Mononuclear cell (primary cell): ENCODE measurements around the gene MAGEB10. TPM values are rescaled to one million over a fixed set of nuclear protein-coding genes. Genes with fewer than 3 reads are reported as not detected.
"Not testable (repeated sequence)": the region's sequence is repeated elsewhere in the genome, so short reads cannot be mapped to it uniquely, and the experiment has no call there.

Experiments
- H3K27me3 ChIP-seq: 2 replicates; pipeline ENCODE4 v1.6.0; 2011; ENCODE audit warnings: low read length, control low read depth; ENCODE audit not compliant: insufficient read depth
- H3K4me1 ChIP-seq: 2 replicates; pipeline ENCODE4 v1.5.1; 2011; ENCODE audit warnings: mild to moderate bottlenecking, low read length, control low read depth; ENCODE audit not compliant: insufficient read depth
- H3K4me3 ChIP-seq: 2 replicates; pipeline ENCODE4 v1.5.1; 2011; ENCODE audit warnings: mild to moderate bottlenecking, low read length, moderate library complexity
- H3K9me3 ChIP-seq: 2 replicates; pipeline ENCODE4 v1.5.1; 2011; ENCODE audit warnings: low read depth, mild to moderate bottlenecking, control low read depth, low read length
- total RNA-seq: library from RNA; depleted of rRNA; stranded (reverse); fragments of >200 nt; gene quantifications from one replicate; pipeline ENCODE4 v1.2.3, GENCODE V29; 2012

The MAGEB10 gene, protein sequence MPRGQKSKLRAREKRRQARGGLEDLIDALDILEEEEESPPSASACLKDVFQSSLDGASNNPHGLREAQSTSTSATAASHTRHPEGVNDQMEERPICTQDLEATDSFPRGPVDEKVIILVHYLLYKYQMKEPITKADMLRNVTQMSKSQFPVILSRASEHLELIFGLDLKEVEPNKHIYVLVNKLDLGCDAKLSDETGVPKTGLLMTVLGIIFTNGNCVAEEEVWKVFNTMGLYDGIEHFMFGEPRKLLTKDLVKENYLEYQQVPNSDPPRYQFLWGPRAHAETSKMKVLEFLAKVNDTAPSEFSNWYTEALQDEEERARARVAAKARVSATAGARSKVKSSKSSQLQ
- not detected for total RNA-seq

DNA sequence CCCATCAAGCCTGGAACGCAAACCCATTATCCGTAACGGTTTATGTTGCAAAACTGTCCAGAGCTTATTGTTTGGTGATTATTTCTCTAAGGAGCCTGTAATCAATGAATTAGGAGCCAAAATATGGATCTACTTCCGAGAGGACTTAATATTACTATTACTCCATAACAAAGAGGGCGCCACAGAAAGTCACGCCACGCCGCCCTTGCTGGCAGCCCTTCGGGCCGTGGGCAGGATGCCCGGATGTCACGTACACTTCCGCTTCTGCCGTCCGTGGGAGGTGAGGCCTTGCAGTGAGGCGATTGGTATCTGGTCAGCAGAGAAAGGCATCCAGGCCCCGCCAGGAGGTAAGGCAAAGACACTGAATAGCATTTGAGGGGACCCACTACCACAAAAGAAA, at the start of gene MAGEB10:
Gene MAGEB10, plus strand, starts transcription at position 301 of the 400 bp plus-strand sequence. CDS start 13,317 bp downstream, outside the sequence.
- H3K4me3 ChIP-seq: no peak within 1 kb of the TSS
- no peaks in the 10 kb centered on the region for H3K9me3 ChIP-seq
- no peaks in the 10 kb centered on the region for H3K4me1 ChIP-seq
- no peaks in the 10 kb centered on the region for H3K27me3 ChIP-seq

DNA sequence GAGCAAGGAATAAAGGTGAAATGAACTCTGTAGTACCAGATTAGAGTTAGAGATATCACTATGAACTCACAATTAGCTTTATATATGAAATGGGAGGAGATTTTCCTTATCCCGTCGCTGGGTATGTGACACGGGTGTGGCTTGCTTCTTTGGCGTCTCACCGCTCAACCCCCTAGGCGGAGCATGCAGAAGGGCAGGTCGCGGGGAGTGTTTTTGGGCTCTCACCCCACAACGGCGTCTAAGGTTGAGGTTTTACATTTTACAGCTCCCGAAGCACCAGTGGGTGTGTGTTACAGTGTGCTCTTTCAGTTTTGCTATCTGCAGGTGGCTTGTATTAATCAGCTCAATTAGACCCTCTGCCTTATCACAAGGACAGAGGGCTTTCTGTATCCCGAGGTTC, 42.1 kb upstream of the MAGEB10 start:
- Histone ChIP-seq H3K4me1 (no peaks in the 10 kb centered on the region), H3K27me3 (no peaks in the 10 kb centered on the region), H3K9me3 (no peaks in the 10 kb centered on the region), H3K4me3 (no peak overlapping the region)

DNA sequence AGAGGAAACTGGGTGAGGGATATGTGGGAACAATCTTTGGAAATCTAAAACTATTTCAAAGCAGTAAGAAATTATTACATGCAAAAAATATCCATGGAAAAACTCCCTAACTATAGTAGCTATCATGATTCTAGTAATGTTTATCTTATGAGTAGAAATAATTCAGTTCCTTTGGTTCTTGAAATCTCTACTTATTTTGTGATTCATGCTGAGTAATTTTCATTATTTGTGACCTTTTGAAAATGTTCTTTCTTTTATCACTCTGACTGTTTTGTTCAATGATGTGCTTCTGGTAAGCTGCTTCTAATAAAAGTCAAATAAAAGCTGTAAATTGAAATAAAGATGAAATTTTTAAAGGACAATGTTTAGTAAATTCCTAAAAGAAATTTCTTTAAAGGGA, 40.4 kb upstream of the MAGEB10 start:
- no peaks in the 10 kb centered on the region for H3K27me3 ChIP-seq
- no peaks in the 10 kb centered on the region for H3K4me1 ChIP-seq
- H3K9me3 ChIP-seq: no peaks in the 10 kb centered on the region
- no peak overlapping the region for H3K4me3 ChIP-seq

DNA sequence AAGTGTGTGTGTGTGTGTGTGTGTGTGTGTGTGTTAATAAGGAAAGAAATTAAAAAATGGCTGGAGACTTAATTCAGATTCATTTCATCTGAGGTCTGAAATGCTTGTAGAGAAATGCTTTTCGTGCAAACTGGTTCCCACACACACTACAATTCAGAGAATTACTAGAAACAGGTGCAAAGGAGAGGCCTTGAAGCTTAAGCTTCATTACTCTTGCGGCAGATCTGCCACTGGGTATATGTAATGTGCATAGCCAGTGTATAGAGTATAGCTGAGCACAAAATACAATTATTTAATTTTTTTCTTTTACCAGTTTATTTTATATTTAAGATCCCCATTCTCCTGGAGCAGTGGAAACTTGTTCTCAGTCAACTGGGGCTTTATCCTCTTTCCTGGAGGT, 31.8 kb upstream of the MAGEB10 start:
- no peaks in the 10 kb centered on the region for H3K9me3 ChIP-seq
- H3K27me3 ChIP-seq: no peaks in the 10 kb centered on the region
- H3K4me3 ChIP-seq: no peak overlapping the region
- H3K4me1 ChIP-seq: no peaks in the 10 kb centered on the region

DNA sequence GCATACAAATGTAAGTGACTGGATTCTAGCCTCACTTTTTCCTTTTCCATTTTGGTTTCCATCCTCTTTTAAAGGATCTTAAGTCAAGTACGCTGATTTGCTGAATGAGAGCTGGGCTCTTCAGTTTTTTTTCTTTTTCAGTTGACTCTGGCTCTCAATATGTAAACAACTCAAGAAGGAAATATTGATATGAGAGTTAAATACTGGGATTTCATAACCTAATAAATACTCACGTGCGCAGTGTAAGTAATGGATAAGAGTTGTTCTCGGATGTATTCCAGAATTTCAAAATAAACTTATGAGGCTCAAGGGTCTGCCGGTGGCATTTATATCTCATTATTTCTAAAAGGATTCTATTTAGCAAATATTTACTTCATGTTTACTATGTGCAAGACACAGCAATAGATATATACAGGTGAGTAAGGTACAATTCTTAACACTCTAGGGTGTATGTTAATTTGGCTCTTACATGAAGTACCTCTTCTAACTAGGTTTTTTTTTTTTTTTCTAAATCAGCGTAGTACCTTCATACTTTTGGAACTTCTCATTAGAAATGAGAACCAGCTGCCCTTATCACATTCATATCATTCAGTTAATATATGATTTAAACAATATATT, 11.0 kb upstream of the MAGEB10 start:
- no peaks in the 10 kb centered on the region for H3K4me1 ChIP-seq
- H3K9me3 ChIP-seq: no peaks in the 10 kb centered on the region
- no peaks in the 10 kb centered on the region for H3K27me3 ChIP-seq
- H3K4me3 ChIP-seq: no peak overlapping the region

DNA sequence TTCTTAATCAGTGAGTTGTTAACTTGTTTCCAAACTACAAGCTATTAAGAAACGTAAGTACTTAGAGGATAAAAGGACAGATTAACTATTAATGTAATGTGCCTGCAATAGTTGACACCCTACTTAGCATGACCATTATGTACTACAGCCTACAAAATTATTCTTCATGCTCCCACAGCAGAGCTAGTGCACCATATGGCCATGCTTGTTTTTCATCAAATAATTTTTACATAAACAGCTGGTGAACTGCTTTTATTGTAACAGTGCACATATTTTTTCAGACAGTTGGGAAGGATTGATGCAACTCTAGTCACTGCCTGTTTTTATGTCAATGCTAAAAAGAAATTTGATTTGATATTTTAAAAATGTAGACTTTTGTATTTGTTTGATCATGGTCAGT, 10.2 kb upstream of the MAGEB10 start:
- Histone ChIP-seq H3K4me3 (no peak overlapping the region), H3K9me3 (no peaks in the 10 kb centered on the region), H3K4me1 (no peaks in the 10 kb centered on the region), H3K27me3 (no peaks in the 10 kb centered on the region)

DNA sequence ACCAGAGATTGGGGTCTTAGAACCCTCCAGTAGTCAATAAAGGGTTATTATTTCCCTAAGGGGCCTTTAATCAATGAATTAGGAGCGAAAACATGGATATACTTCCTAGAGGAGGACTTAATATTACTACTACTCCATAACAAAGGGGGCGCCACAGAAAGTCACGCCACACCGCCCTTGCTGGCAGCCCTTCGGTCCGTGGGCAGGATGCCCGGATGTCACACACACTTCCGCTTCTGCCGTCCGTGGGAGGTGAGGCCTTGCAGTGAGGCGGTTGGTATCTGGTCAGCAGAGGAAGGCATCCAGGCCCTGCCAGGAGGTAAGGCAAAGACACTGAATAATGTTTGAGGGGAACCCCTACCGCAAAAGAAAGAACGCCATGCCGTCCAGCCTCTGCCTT, 436 bp downstream of the MAGEB10 start:
- Histone ChIP-seq H3K4me1 (no peaks in the 10 kb centered on the region), H3K9me3 (no peaks in the 10 kb centered on the region), H3K4me3 (no peak overlapping the region), H3K27me3 (no peaks in the 10 kb centered on the region)

DNA sequence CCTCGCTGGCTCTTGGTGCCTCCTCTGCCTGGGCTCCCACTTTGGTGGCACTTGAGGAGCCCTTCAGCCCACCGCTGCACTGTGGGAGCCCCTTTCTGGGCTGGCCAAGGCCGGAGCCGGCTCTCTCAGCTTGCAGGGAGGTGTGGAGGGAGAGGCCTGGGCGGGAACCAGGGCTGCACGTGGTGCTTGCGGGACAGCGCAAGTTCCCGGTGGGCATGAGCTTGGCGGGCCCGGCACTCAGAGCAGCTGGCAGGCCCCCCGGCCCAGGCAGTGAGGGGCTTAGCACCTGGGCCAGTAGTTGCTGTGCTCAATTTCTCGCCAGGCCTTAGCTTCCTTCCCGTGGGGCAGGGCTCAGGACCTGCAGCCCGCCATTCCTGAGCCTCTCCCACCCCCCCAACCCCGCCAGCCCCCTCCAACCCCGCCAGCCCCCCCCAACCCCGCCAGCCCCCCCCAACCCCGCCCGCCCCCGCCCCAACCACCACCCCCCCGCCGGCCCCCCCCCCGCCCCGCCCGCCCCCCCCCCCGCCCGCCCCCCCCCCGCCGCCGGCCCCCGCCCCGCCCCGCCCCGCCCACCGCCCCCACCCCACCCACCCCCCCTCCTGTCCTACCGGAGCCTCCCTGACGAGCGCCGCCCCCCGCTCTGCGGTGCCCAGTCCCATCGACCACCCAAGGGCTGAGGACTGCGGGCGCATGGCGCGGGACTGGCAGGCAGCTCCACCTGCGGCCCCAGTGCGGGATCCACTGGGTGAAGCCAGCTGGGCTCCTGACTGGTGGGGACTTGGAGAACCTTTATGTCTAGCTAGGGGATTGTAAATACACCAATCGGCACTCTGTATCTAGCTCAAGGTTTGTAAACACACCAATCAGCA, 1.4 kb downstream of the MAGEB10 start:
- not testable (repeated sequence) for H3K4me3 ChIP-seq, H3K4me1 ChIP-seq, H3K27me3 ChIP-seq, H3K9me3 ChIP-seq

DNA sequence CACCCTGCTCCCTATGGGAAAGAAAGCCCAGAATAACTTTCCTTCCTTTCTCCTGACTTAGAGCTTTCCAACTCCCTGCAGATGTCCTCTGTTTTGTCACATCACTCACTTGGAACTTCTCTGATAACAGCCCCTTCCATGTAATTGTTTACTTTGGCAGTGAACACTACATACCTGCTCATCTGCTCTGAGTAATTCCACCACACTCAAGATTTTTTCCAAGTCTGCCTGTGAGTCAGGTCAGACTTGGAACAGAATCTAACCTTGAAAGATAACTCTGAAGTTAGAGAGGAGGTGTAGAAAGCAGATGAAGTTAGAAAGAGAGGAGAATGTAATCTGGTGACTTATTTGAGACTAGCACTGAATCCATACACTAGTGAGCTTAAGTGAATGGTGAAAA, 7.4 kb downstream of the MAGEB10 start:
- no peaks in the 10 kb centered on the region for H3K4me1 ChIP-seq
- no peak overlapping the region for H3K4me3 ChIP-seq
- H3K9me3 ChIP-seq: no peaks in the 10 kb centered on the region
- no peaks in the 10 kb centered on the region for H3K27me3 ChIP-seq

DNA sequence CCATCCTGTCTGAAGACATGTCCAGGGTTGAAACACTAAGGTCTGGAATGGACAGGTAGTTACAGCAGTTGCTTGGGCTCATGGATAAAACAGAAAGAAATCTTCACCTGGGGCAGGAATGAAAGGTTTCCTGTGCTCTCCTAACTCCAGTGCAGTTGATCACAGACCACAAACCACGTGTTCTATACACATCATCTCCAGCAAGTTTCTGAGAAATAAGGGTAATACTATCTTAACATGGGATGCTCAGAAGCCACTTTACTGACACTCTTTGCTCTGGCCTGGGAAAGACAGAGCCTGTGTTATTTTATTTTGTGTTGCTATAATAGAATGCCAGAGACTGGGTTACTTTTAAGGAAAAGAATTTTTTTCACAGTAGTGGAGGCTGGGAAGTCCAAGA, 16.0 kb downstream of the MAGEB10 start:
- H3K9me3 ChIP-seq: no peaks in the 10 kb centered on the region
- no peaks in the 10 kb centered on the region for H3K4me1 ChIP-seq
- no peaks in the 10 kb centered on the region for H3K27me3 ChIP-seq
- no peak overlapping the region for H3K4me3 ChIP-seq

DNA sequence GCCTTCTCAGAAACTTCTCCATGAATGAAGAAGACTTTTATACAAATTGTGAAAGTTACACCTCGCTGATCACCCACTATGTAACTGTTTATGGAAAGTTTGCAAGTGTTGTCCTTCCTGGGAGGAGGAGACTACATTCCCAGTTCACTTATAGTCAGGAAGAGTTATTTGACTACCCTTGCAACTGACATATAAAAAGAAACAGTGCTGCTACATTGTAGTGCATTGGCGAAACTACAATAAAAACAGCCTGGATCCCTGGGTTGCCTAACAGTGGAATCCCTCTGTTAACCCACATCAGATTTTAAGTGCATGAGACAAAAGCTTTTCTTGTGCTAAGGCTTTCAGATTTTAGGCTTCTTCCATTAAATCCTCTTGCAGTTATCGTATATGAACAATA, 30.4 kb downstream of the MAGEB10 start:
- Histone ChIP-seq H3K27me3 (no peaks in the 10 kb centered on the region), H3K4me3 (no peak overlapping the region), H3K4me1 (no peaks in the 10 kb centered on the region), H3K9me3 (no peaks in the 10 kb centered on the region)

DNA sequence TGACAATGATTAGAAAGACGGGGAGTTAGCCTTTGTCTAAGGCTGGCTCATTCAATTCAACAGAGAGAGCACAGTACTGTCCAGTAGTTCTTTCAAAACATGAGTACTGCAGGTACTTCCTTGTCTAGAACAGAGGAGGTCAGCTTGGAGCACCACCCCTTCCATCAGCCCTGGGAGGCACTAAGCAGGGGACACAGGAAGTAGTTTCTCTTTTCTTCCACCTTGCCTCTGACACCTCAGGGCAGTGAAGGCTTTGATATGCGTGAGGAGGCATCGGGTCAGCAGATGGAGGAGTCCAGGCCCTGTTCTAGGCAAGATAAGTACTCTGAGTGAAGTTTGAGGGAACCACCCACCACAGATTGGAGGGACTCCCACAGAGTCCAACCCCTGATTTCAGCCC, 33.1 kb downstream of the MAGEB10 start:
- Histone ChIP-seq H3K27me3 (no peaks in the 10 kb centered on the region), H3K4me1 (no peaks in the 10 kb centered on the region), H3K9me3 (no peaks in the 10 kb centered on the region), H3K4me3 (no peak overlapping the region)

DNA sequence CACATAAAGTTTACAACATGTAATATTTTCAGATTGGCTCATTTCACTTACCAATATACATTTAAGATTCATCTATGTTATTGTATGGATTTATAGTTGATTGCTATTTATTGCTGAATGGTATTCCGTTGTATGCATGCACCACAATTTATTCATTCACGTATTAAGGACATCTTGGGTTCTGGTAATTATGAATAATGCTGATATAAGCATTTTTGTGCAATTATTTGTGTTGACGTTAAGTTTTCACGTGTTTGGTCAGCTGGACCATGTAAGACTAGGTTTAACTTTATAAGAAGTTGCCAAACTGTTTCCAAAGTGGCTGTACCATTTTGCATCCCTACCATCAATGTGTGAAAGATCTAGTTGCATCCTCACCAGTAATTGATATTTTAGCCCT, 35.1 kb downstream of the MAGEB10 start:
- Histone ChIP-seq H3K4me3 (no peak overlapping the region), H3K9me3 (no peaks in the 10 kb centered on the region), H3K27me3 (no peaks in the 10 kb centered on the region), H3K4me1 (no peaks in the 10 kb centered on the region)

DNA sequence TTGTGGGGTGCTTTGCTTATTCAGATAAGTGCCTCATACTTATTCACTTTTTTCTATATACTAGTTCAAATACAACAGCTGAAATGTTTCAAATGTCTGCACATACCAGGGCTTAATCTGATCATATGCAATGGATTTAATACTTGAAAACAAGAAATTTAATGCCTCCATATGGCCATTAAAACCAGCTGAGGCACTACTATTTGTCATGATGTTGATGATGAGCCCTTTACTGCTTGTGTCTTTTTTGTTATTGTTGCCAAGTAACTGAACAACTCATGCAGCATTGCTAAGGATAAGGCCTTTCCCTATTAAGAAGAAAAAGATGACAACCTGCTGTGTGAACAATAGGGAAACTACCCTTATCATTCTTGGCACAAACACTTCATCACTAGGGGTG, 52.5 kb downstream of the MAGEB10 start:
- no peaks in the 10 kb centered on the region for H3K9me3 ChIP-seq
- H3K4me3 ChIP-seq: no peak overlapping the region
- H3K27me3 ChIP-seq: no peaks in the 10 kb centered on the region
- H3K4me1 ChIP-seq: no peaks in the 10 kb centered on the region

DNA sequence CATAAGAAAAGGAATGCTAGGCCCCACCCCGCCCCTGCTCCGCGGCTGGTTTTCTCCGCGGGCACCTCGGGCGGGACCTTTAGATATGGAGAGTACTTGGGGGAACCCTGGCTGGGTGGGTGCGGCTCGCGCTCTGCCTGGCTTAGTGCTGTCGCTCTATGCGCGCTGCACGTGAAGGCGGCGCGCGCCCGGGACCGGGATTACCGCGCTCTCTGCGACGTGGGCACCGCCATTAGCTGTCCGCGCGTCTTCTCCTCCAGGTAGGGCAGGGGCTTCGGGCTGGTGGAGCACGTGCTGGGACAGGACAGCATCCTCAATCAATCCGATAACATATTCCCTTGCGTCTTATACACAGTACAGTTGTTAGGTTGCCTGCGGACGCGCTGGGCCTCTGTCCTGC, 56.0 kb downstream of the MAGEB10 start:
- Histone ChIP-seq H3K4me3 (no peak overlapping the region), H3K27me3 (no peaks in the 10 kb centered on the region), H3K4me1 (no peaks in the 10 kb centered on the region), H3K9me3 (no peaks in the 10 kb centered on the region)
